Osteoblast (primary cell): ENCODE results near the gene DAPK3. TPM values are rescaled to one million over a fixed set of nuclear protein-coding genes. Genes with fewer than 3 reads are reported as not detected.

Source experiments
- DNase-seq: peaks from one replicate; pipeline ENCODE4 v3.0.0; 2011; ENCODE audit warnings: low spot score, mixed read lengths; ENCODE audit not compliant: insufficient read length; ENCODE audit errors: missing footprints
- H2AFZ ChIP-seq: 2 replicates; pipeline ENCODE4 v1.6.0; 2011; ENCODE audit warnings: mild to moderate bottlenecking, low read length
- H3K27ac ChIP-seq: 2 replicates; pipeline ENCODE4 v1.5.1; 2011; ENCODE audit warnings: mild to moderate bottlenecking, low read depth, low read length, moderate library complexity
- H3K27me3 ChIP-seq: 2 replicates; pipeline ENCODE4 v1.6.0; 2012; ENCODE audit warnings: mild to moderate bottlenecking, control low read depth, inconsistent platforms, low read length, moderate library complexity; ENCODE audit not compliant: insufficient read depth
- H3K36me3 ChIP-seq: 2 replicates; pipeline ENCODE4 v1.5.1; 2011; ENCODE audit warnings: mild to moderate bottlenecking, low read length, control low read depth, moderate library complexity; ENCODE audit not compliant: insufficient read depth
- H3K4me1 ChIP-seq: 2 replicates; pipeline ENCODE4 v1.5.1; 2011; ENCODE audit warnings: mild to moderate bottlenecking, low read length, control low read depth, moderate library complexity; ENCODE audit not compliant: insufficient read depth
- H3K4me2 ChIP-seq: 2 replicates; pipeline ENCODE4 v1.6.0; 2011; ENCODE audit warnings: mild to moderate bottlenecking, low read length; ENCODE audit not compliant: insufficient read depth
- H3K4me3 ChIP-seq: fragments of 200-600 bp; sonication (generic); 3 replicates; pipeline ENCODE4 v1.5.1; 2012; ENCODE audit warnings: mild to moderate bottlenecking, low read length, inconsistent platforms; ENCODE audit not compliant: insufficient read depth
- H3K79me2 ChIP-seq: 2 replicates; pipeline ENCODE4 v1.6.0; 2012; ENCODE audit warnings: mild to moderate bottlenecking, low read length, control low read depth, inconsistent platforms; ENCODE audit not compliant: insufficient read depth
- H3K9me3 ChIP-seq: 2 replicates; pipeline ENCODE4 v1.5.1; 2011; ENCODE audit warnings: low read depth, low read length, control low read depth
- H4K20me1 ChIP-seq: 2 replicates; pipeline ENCODE4 v1.6.0; 2012; ENCODE audit warnings: mild to moderate bottlenecking, low read length, control low read depth; ENCODE audit not compliant: insufficient read depth
- CTCF ChIP-seq: IDR thresholded peaks from 2 replicates; pipeline ENCODE4 v1.5.1; 2011; ENCODE audit warnings: mild to moderate bottlenecking, low read depth, low read length, moderate library complexity; ENCODE audit errors: extremely low read depth
- small RNA-seq: library from RNA; depleted of rRNA; stranded (forward); fragments of <200 nt; gene quantifications from one replicate; pipeline ENCODE3, GENCODE V24; 2012
- total RNA-seq: library from RNA; depleted of rRNA; stranded (reverse); fragments of >200 nt; gene quantifications from 2 replicates; pipeline ENCODE4 v1.2.3, GENCODE V29; 2012

DAPK3 gene
- total RNA-seq, 1 donor, result 131 TPM

- peaks cover 2% of the 10 kb centered on the region for H3K9me3 ChIP-seq
- no peak overlapping the region for H3K4me2 ChIP-seq
- H2AFZ ChIP-seq, result no peak overlapping the region
- H3K4me1 ChIP-seq, result no peaks in the 10 kb centered on the region
- peak; percentile 58 for DNase-seq
- TF ChIP-seq CTCF, result no peak
- H3K4me3 ChIP-seq, result no peak overlapping the region
- no peaks in the 10 kb centered on the region for H3K27me3 ChIP-seq
- H3K27ac ChIP-seq, result no peak overlapping the region
- no peaks in the 10 kb centered on the region for H3K36me3 ChIP-seq
- H3K79me2 ChIP-seq, result no peaks in the 10 kb centered on the region
- H4K20me1 ChIP-seq, result no peaks in the 10 kb centered on the region
Observed at GRCh38 chr19:3914199-3914598, 56.7 kb downstream of the DAPK3 start.

GRCh38 chr19:3910105-3910504 is 60.8 kb downstream of the DAPK3 start:
- no peaks in the 10 kb centered on the region for H3K4me1 ChIP-seq
- no peaks in the 10 kb centered on the region for H4K20me1 ChIP-seq
- no peak overlapping the region for H3K27ac ChIP-seq

More at GRCh38 chr19:3910105-3910504, 60.8 kb downstream of the DAPK3 start:
- peak; percentile 31 for DNase-seq
- TF ChIP-seq CTCF, result no peak
- Histone ChIP-seq H3K9me3 (peaks cover 2% of the 10 kb centered on the region), H3K27me3 (no peaks in the 10 kb centered on the region), H3K4me2 (no peak overlapping the region), H3K4me3 (no peak overlapping the region), H3K36me3 (no peaks in the 10 kb centered on the region), H2AFZ (no peak overlapping the region), H3K79me2 (no peaks in the 10 kb centered on the region)

Small RNAs within 50 kb of the gene (small RNA-seq; reads per million reads assigned to genes)
- gene RN7SL202P (not detected), gene SNORD37 (20.9 reads per million, percentile 94 among the genes with 10 or more reads in this experiment)

Other genes with a start within 250 kb of the DAPK3 start
- 22.4 and 24.2 TPM in 2 replicates for gene APBA3, start 209.4 kb downstream of the DAPK3 start, total RNA-seq
- 41.6 and 44.8 TPM in 2 replicates for gene MRPL54, start 208.4 kb downstream of the DAPK3 start, total RNA-seq
- not detected in 2 replicates for gene RAX2, start 198.9 kb downstream of the DAPK3 start, total RNA-seq
- not detected in 2 replicates for gene MATK, start 184.7 kb downstream of the DAPK3 start, total RNA-seq
- gene ZFR2, start 102.1 kb downstream of the DAPK3 start, total RNA-seq, result not detected in 2 replicates
- gene ATCAY, start 90.4 kb downstream of the DAPK3 start, total RNA-seq, result not detected in 2 replicates
- gene NMRK2, start 38.0 kb downstream of the DAPK3 start, total RNA-seq, result not detected in 2 replicates
- gene EEF2, start 14.4 kb upstream of the DAPK3 start, total RNA-seq, result 2,656 and 2,968 TPM in 2 replicates
- 14.7 and 21.4 TPM in 2 replicates for gene PIAS4, start 36.6 kb upstream of the DAPK3 start, total RNA-seq
- 38.6 and 42.7 TPM in 2 replicates for gene ZBTB7A, start 95.8 kb upstream of the DAPK3 start, total RNA-seq
- 221 and 233 TPM in 2 replicates for gene MAP2K2, start 153.0 kb upstream of the DAPK3 start, total RNA-seq
- not detected in 2 replicates for gene CREB3L3, start 182.5 kb upstream of the DAPK3 start, total RNA-seq
- 8.3 and 16.3 TPM in 2 replicates for gene SIRT6, start 211.5 kb upstream of the DAPK3 start, total RNA-seq
- 0.29 and 0.72 TPM in 2 replicates for gene ANKRD24, start 211.6 kb upstream of the DAPK3 start, total RNA-seq